HG03045 (cell line): ENCODE measurements around the gene INO80E.
"Not testable (repeated sequence)": the region's sequence is repeated elsewhere in the genome, so short reads cannot be mapped to it uniquely, and the experiment has no call there.

Experiments used
- ATAC-seq: cut with Tn5 transposase; IDR thresholded peaks from one replicate; pipeline ENCODE4 v1.9.1; 2021; ENCODE audit warnings: mild to moderate bottlenecking, moderate library complexity; ENCODE audit not compliant: unreplicated experiment

INO80E gene, protein sequence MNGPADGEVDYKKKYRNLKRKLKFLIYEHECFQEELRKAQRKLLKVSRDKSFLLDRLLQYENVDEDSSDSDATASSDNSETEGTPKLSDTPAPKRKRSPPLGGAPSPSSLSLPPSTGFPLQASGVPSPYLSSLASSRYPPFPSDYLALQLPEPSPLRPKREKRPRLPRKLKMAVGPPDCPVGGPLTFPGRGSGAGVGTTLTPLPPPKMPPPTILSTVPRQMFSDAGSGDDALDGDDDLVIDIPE

GRCh38 chr16:29995911-29996765 is at the start of gene INO80E:
TSS of gene INO80E (plus strand) at chr16:29996241. CDS start at chr16:29996311, 70 bp downstream.
- peak; percentile 91 for ATAC-seq

DNA sequence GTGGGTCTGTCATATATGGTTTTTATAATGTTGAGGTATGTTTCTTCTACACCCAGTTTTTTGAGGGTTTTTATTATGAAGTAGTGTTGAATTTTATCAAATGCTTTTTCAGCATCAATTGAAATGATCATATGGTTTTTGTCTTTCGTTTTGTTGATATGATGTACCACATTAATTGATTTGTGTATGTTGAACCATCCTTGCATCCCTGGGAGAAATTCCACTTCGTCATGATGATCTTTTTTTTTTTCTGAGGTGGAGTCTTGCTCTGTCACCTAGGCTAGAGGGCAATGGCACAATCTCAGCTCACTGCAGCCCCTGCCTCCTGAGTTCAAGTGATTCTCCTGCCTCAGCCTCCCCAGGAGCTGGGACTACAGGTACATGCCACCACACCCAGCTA is 48.1 kb upstream of the INO80E start:
- ATAC-seq = no peak

GRCh38 chr16:29950806-29951461 is 45.1 kb upstream of the INO80E start:
- ATAC-seq = no peak

GRCh38 chr16:29951625-29952365 is 44.2 kb upstream of the INO80E start:
- ATAC-seq = no peak

DNA sequence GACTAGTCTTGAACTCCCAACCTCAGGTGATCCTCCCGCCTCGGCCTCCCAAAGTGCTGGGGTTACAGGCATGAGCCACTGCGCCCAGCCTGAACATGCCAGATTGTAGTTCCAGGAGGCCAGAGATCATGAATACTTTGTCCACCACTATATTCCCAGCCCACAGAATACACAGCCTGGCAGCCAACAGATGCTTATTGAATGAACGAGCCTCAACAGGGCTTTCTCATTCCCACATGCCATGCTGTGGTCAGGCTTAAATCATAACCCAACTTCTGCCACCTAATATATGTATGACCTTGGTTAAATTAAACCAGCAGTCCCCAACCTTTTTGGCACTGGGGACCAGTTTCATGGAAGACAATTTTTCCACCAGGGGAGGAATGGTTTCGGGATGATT is 37.3 kb upstream of the INO80E start:
- no peak for ATAC-seq

DNA sequence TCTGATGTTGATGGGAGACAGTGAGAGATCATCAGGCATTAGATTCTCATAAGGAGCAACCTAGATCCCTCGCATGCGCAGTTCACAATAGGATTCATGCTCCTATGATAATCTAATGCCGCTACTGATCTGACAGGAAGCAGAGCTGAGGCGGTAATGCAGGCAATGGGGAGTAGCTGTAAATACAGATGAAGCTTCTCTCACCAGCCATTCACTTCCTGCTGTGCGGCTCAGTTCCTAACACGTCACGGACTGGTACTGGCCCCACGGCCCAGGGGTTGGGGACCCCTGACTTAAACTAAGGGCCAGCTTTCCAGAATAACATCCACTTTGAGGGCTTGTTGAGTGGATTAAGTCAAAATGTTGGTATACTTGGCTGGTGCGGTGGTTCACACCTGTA is 36.7 kb upstream of the INO80E start:
- no peak for ATAC-seq

DNA sequence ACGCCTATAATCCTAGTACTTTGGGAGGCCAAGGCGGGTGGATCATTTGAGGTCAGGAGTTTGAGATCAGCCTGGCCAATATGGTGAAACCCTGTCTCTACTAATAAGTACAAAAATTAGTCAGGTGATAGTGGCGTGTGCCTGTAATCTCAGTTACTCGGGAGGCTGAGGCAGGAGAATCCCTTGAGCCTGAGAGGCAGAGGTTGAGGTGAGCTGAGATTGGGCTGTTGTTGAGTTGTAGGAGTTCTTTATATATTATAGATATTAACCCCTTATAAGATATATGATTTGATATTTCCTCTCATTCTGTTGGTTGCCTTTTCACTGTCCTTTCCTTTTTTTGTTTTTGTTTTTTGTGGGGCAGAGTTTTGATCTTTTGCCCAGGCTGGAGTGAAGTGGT is 36.2 kb upstream of the INO80E start:
- not testable (repeated sequence) for ATAC-seq

DNA sequence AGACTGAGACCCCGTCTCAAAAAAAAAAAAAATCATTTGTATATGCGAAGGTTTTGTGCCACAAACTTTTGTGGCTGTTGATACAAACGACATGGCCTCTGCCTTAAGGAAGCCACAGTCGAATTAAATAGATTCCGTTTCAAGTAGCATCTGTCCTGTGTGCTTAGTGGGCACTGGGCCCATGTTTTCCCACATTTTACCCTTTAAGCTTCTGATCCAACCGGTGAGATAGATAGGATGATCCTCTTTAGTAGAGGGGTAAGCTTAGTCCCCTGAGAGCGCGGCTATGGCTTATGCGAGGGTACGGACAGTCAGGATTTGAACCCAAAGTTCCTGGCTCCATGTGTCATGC is 34.9 kb upstream of the INO80E start:
- ATAC-seq = no peak

GRCh38 chr16:29961479-29962343 is 34.3 kb upstream of the INO80E start, which contains the start of gene TMEM219:
TSS of gene TMEM219 (plus strand) at chr16:29962079. CDS start at chr16:29963144, 1,065 bp downstream.
- ATAC-seq = peak; percentile 82

GRCh38 chr16:29962344-29962994 is 33.6 kb upstream of the INO80E start:
- no peak for ATAC-seq

DNA sequence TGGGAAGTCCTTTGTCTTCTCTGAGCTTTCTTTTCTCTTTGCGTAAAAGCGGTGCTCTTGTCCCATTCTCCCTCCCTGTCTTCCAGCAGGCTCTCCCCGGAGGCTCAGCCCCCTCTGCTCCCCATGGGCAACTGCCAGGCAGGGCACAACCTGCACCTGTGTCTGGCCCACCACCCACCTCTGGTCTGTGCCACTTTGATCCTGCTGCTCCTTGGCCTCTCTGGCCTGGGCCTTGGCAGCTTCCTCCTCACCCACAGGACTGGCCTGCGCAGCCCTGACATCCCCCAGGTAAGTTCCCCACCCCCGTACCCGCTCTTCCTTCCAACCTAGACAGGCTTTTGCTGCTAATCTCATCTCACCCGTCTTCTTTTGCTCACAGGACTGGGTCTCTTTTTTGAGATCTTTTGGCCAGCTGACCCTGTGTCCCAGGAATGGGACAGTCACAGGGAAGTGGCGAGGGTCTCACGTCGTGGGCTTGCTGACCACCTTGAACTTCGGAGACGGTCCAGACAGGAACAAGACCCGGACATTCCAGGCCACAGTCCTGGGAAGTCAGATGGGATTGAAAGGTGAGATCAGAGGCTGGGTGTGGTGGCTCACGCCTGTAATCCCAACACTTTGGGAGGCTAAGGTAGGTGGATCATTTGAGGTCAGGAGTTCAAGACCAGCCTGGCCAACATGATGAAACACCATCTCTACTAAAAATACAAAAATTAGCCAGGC is 32.9 kb upstream of the INO80E start:
- ATAC-seq = no peak

GRCh38 chr16:29968205-29968604 is 27.8 kb upstream of the INO80E start:
- ATAC-seq = no peak

DNA sequence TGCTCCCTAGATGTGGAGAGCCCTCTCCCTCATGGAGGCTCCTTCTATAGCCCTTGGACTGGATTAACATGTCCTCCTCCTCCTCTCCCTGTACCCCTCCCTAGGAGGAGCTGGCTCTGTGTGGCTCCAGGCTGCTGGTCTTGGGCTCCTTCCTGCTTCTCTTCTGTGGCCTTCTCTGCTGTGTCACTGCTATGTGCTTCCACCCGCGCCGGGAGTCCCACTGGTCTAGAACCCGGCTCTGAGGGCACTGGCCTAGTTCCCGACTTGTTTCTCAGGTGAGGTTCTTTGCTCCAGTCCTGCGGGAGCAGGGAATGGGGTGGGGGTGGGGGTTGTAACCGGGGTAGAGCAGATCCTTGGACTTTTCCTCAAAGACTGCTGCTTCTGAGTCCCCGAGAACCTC is 24.7 kb upstream of the INO80E start:
- ATAC-seq = no peak

DNA sequence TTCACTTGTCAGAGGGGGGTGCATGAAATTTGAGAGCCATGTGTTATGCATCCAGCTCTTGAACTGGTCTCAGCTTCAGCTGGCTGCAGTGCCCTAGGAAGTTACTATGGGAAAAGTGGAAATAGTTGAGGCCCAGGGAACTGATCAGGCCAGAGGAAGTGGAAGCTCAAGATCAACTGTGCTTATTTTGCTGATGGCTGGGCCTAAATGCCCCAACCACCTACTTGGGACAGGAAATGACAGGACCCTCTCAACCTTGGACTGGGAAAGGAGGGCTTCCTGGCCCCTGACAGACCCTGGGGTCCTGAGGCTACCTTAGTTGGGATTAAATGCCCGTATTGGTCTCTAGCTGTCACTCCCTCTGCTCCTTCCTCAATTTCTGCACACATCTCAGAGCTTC is 23.5 kb upstream of the INO80E start:
- ATAC-seq = no peak

DNA sequence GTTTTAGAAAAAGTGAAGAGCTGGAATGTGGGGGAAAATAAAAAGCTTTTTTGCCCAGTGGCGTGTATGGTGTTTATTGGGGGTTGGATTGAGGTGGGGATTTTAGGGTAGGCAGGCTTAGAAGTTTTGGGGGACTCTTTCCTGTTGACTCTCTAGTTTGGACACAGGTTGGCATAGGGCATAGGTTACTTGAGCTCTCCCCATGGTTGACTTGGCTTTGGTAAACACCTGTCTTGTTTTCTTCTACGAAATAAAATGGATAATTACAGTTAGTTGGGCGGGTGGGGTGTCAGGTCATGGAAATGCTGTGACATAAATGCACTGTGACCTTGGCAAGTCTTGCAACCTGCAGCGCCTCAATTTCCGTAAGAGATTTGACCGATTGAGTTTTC is 23.1 kb upstream of the INO80E start:
- ATAC-seq = no peak

- ATAC-seq = peak; percentile 93
Observed at GRCh38 chr16:29973384-29974246, 22.4 kb upstream of the INO80E start, which contains the start of gene TAOK2. TSS of gene TAOK2 (plus strand) at chr16:29973868. CDS start at chr16:29977773, 3,905 bp downstream.

DNA sequence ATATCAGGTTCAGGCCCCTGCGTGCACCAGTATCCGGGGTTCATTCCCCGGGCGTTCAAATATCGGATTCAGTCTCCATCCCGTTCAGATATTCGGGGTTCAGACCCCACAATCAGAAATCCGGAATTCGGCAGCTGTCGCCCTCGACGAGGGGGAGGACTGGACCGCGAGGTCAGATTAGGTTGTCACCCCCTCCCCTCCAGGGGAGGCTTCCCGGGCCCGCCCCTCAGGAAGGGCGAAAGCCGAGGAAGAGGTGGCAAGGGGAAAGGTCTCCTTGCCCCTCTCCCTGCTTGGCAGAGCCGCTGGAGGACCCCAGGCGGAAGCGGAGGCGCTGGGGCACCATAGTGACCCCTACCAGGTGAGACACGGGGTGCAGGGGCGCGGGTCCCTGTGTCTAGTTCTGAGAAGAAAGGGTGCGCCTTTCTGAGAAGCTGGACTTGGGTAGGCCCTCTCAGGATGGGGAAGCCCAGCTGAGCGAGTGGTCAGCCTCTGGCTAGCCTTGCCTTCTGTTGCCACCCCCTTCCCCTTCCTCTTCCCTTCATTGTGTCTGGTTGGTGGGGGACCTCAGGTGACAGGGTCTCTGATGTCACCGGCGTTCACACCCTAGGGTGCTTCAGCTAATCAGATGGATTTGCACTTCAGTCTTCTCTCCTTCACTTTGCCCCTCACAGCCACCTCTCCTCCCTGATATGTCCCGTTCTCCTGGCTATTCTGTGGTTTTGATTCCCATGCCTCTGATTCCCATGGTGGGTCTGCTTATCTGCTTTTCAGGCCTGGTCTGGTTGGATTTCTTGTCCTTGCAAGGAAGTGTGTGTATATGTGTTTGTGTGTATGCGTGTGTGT is 21.5 kb upstream of the INO80E start:
- ATAC-seq = no peak
